Skeletal muscle tissue (tissue), 4 donors: ENCODE measurements around the gene NFILZ. TPM values are rescaled to one million over a fixed set of nuclear protein-coding genes. Genes with fewer than 3 reads are reported as not detected.

Source experiments
- H3K27ac ChIP-seq: one replicate; pipeline ENCODE4 v1.7.0; 2013; ENCODE audit warnings: mild to moderate bottlenecking, low read depth, low read length, inconsistent platforms
- H3K27me3 ChIP-seq, 3 donors: one replicate each; pipeline ENCODE4 v1.7.0; 2013; ENCODE audit warnings: low read length in 3 of 3; ENCODE audit not compliant: control insufficient read depth in 3 of 3, insufficient read depth in 3 of 3
- H3K36me3 ChIP-seq, 3 donors: one replicate each; pipeline ENCODE4 v1.7.0; 2013; ENCODE audit warnings: low read length in 3 of 3; ENCODE audit not compliant: control insufficient read depth in 3 of 3, insufficient read depth in 3 of 3
- H3K4me1 ChIP-seq, 3 donors: one replicate each; pipeline ENCODE4 v1.7.0; 2013; ENCODE audit warnings: low read length in 3 of 3, mild to moderate bottlenecking in 3 of 3; ENCODE audit not compliant: control insufficient read depth in 3 of 3, insufficient read depth in 3 of 3
- H3K4me3 ChIP-seq, 3 donors: one replicate each; pipeline ENCODE4 v1.7.0; 2013; ENCODE audit warnings: low read length in 3 of 3
- H3K9ac ChIP-seq, 3 donors: one replicate each; pipeline ENCODE4 v1.7.0; 2013; ENCODE audit warnings: low read length in 3 of 3, mild to moderate bottlenecking in 3 of 3, moderate library complexity in 2 of 3, low read depth in 1 of 3
- H3K9me3 ChIP-seq, 3 donors: one replicate each; pipeline ENCODE4 v1.7.0; 2013; ENCODE audit warnings: low read length in 3 of 3; ENCODE audit not compliant: control insufficient read depth in 3 of 3
- total RNA-seq: library from RNA; depleted of rRNA; stranded (reverse); fragments of >200 nt; gene quantifications from one replicate; pipeline ENCODE4 v1.2.3, GENCODE V29; 2014
- donor health status: Osteomylitis.

The NFILZ gene
- total RNA-seq, 1 donor from 2014 or later = not detected

GRCh38 chr19:8659905-8660304 is 29.5 kb downstream of the NFILZ start:
- Histone ChIP-seq H3K9ac (no peak overlapping the region), H3K27me3 (peaks cover 2 to 17% (median 7%) of the 10 kb centered on the region in 3 donors), H3K36me3 (no peaks in the 10 kb centered on the region), H3K4me1 (no peaks in the 10 kb centered on the region), H3K27ac (no peak overlapping the region), H3K9me3 (no peaks in the 10 kb centered on the region), H3K4me3 (no peak overlapping the region)

- no peaks in the 10 kb centered on the region for H3K4me1 ChIP-seq
- H3K4me3 ChIP-seq = no peak overlapping the region
- H3K36me3 ChIP-seq = no peaks in the 10 kb centered on the region
- no peak overlapping the region for H3K9ac ChIP-seq
- no peaks in the 10 kb centered on the region for H3K9me3 ChIP-seq
- peaks cover 0 to 17% (median 2%) of the 10 kb centered on the region in 3 donors for H3K27me3 ChIP-seq
- H3K27ac ChIP-seq = no peak overlapping the region
Observed at GRCh38 chr19:8662263-8662662, 31.8 kb downstream of the NFILZ start.

- Histone ChIP-seq H3K27ac (no peak overlapping the region), H3K9me3 (no peaks in the 10 kb centered on the region), H3K4me1 (no peaks in the 10 kb centered on the region), H3K4me3 (no peak overlapping the region), H3K36me3 (no peaks in the 10 kb centered on the region), H3K9ac (no peak overlapping the region), H3K27me3 (peaks cover 0 to 11% (median 2%) of the 10 kb centered on the region in 3 donors)
Observed at GRCh38 chr19:8663920-8664670, 33.7 kb downstream of the NFILZ start.

GRCh38 chr19:8664671-8665057 is 34.2 kb downstream of the NFILZ start:
- no peaks in the 10 kb centered on the region for H3K36me3 ChIP-seq
- H3K9ac ChIP-seq = no peak overlapping the region
- no peak overlapping the region for H3K4me3 ChIP-seq
- H3K4me1 ChIP-seq = no peaks in the 10 kb centered on the region
- no peak overlapping the region for H3K27ac ChIP-seq
- peaks cover 0 to 11% (median 2%) of the 10 kb centered on the region in 3 donors for H3K27me3 ChIP-seq
- H3K9me3 ChIP-seq = no peaks in the 10 kb centered on the region

GRCh38 chr19:8665468-8666213 is 35.2 kb downstream of the NFILZ start:
- Histone ChIP-seq H3K9me3 (no peaks in the 10 kb centered on the region), H3K27ac (no peak overlapping the region), H3K4me3 (no peak overlapping the region), H3K27me3 (peaks cover 0 to 11% (median 0%) of the 10 kb centered on the region in 3 donors), H3K4me1 (no peaks in the 10 kb centered on the region), H3K36me3 (no peaks in the 10 kb centered on the region), H3K9ac (no peak overlapping the region)

GRCh38 chr19:8666814-8667405 is 36.5 kb downstream of the NFILZ start:
- no peaks in the 10 kb centered on the region for H3K36me3 ChIP-seq
- no peak overlapping the region for H3K4me3 ChIP-seq
- H3K27me3 ChIP-seq = peaks cover 0 to 11% (median 0%) of the 10 kb centered on the region in 3 donors
- H3K4me1 ChIP-seq = no peaks in the 10 kb centered on the region
- H3K27ac ChIP-seq = no peak overlapping the region
- no peaks in the 10 kb centered on the region for H3K9me3 ChIP-seq
- no peak overlapping the region for H3K9ac ChIP-seq

- no peak overlapping the region for H3K4me3 ChIP-seq
- H3K4me1 ChIP-seq = no peaks in the 10 kb centered on the region
- no peak overlapping the region for H3K27ac ChIP-seq
- H3K9me3 ChIP-seq = no peaks in the 10 kb centered on the region
- peaks cover 0 to 5% (median 0%) of the 10 kb centered on the region in 3 donors for H3K27me3 ChIP-seq
- H3K36me3 ChIP-seq = no peaks in the 10 kb centered on the region
- no peak overlapping the region for H3K9ac ChIP-seq
Observed at GRCh38 chr19:8673276-8673891, 43.0 kb downstream of the NFILZ start.

GRCh38 chr19:8675066-8675465 is 44.6 kb downstream of the NFILZ start:
- Histone ChIP-seq H3K9ac (no peak overlapping the region), H3K4me3 (no peak overlapping the region), H3K4me1 (no peaks in the 10 kb centered on the region), H3K9me3 (no peaks in the 10 kb centered on the region), H3K27me3 (peaks cover 0 to 5% (median 0%) of the 10 kb centered on the region in 3 donors), H3K27ac (no peak overlapping the region), H3K36me3 (no peaks in the 10 kb centered on the region)

GRCh38 chr19:8678244-8678807 is 47.9 kb downstream of the NFILZ start:
- no peaks in the 10 kb centered on the region for H3K36me3 ChIP-seq
- no peak overlapping the region for H3K4me3 ChIP-seq
- H3K4me1 ChIP-seq = no peaks in the 10 kb centered on the region
- no peak overlapping the region for H3K9ac ChIP-seq
- peaks cover 0 to 2% (median 0%) of the 10 kb centered on the region in 3 donors for H3K27me3 ChIP-seq
- H3K27ac ChIP-seq = no peak overlapping the region
- H3K9me3 ChIP-seq = peaks cover 0 to 4% (median 0%) of the 10 kb centered on the region in 3 donors
